ENCODE results near the gene B4GALT3.

Gene B4GALT3

GRCh38 chr1:161206411-161207140 lies 29.3 kb upstream of the B4GALT3 start:
- DNase-seq (ENCODE audit: low spot score), result peak; percentile 61

DNA sequence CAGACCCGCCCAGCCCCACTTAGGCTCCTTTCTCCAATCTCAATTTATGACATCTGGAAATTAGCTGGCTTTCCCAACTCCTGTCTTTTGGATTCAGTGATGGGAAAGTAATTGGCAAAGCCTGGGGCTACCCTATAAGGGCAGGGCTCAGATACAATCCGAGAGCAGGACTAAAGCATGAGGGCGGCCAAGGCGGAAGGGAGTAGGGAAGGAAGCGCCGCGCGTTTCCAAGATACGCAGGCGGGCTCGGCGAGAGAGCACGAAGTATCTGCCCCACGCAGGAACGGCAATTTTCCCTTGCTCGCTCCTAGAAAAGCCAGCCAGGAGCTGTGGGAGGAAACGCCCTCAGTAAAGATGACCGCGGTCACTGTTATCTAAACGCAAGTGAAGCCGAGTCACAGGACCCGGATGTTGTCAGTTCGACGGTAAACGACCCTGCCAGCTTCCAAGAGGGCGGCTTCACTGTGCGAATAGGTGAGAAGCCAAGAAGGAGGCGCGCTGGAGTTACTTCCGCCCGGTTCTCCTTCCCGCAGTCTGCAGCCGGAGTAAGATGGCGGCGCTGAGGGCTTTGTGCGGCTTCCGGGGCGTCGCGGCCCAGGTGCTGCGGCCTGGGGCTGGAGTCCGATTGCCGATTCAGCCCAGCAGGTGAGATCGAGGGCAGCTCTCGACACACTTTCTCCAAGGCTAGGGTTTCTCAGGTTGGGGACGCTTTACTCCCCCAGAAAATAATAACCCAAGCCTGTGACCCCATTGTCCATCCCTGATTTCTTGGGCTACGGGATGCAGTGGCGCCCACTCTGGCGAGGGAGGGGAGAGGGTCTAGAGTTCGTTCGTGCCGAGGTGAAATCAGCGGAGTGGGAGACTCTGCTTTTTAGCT lies 24.8 kb upstream of the B4GALT3 start, which contains the start of gene NDUFS2:
NDUFS2 (plus strand) TSS at position 532 of the 877 bp plus-strand sequence; CDS start at position 551, 19 bp downstream.
- peak; percentile 87 for DNase-seq (ENCODE audit: low spot score)

DNA sequence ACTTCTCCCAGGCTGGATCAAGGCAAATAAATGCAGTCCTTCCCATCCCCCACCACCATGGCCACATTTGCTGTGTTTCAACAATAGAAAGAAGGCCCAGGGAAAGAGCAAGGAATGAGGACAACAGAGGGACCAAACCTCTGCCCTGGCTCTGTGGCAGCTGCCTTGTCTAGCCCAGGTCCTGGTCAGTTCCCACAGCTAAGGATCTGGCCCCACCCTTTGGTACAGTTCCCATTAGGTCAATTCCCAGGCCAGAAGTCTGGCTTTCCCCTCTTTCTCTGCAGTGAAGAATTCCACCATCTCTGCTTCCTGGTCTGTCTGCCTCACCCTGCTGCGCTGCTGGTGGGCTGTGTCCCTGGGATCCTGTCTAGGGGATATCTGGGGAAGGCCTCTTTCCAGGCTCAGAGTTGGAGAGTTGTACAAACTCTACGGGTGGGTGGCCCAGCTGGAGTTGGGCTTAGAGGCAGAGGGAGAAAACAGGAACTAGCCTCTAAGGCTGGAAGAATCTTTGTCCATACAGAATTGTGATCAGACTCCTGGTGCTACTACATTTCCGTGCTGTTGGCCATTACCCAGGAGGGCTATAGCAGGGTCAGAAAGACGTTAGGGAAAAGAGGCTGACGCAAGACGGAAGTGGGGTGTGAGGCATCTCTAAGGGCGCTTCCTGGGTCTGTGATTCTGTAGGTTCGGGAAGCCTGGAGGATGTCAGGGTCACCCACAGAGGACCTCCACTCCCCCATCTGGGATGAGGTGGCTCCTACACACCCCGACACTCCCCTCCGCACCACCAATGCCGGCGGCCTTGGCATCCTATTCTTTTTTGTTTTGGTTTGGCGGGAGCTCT lies 23.9 kb upstream of the B4GALT3 start:
- DNase-seq (ENCODE audit: low spot score), result peak; percentile 64

DNA sequence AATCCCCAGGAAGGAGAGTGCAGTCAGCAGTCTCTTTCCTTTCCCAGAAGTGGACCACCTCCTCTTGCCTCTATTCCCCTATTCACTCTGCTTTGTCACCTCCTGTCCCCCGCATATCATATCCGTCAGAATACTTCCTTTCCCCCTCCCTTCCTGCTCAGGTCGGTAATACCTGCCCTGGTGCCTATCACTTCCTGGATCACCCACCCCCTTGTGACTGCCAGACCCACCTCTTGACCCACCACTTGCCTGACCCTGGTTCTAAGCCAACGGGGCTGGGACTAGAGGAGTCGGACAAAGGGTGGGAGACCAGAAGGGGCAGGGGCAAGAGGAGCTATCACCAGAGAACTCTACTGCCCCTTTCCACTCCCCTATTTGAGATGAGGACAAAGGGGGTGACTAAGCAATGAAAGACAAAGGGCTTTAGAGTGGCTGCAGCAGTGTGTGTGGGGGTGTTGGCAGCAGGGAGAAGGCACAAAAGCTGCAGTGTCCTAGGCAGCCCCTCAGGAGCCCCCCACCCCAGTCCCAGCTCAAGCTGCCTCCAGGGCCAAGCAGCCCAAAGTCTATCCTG lies 23.2 kb upstream of the B4GALT3 start:
- DNase-seq (ENCODE audit: low spot score), result no peak

DNA sequence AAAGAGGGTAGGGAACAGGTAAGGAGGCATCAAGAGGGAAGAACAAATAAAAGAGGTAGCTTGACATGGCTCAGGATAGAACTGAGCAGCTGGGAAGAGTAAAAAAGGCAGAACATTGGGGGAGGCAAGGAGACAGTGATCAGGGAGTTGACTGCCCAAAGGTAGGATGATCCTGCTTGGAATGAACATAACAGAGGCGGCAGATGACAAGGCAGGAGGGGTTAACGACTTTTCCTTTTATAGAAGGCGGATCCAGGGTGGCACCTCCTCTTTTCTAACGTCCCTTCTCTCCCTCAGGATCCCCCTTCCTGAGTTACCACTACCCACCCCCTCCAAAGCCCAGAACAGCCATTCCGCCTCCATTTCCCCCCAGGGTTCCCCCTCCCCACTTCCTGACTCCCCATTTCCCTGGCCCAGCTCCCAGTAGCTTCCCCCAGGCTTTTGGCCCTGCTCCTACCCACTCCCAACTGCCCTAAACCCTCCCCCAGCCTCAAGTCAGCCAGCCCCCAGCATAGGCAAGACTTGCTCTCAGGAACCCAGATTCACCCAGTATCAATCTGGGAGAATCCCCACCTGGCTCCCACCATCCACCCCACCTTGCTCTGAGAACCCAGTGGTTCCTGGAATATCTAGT lies 22.3 kb upstream of the B4GALT3 start:
- no peak for DNase-seq (ENCODE audit: low spot score)

DNA sequence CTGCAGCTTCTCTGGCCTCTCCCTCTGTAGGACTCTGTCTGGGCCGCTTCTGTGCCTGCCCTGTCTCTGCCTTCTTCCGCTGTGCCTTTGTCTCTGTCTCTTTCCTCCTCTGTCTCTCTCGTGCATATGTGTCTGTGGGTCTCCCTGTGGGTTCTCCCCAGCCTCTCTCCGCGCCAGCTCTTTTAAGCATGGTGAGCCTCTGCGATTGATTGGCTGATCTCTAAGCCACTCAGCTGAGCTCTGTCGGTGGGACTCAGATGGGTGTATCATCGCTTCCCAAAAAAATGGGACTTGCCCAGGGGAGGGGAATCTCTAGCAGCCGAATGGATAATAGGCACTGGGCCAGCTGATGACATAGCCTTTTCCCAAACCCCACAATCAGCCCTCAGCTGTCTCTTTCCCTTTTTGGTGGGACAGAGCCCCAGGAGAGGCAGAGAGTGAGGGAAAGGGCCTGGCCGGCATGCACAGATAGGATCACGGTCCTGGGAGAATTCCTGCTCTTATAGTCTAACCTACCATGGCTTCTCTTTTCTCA lies 21.7 kb upstream of the B4GALT3 start, which contains the start of gene ADAMTS4:
ADAMTS4 (minus strand) TSS at position 158 of the 535 bp plus-strand sequence. CDS start 427 bp downstream, outside the sequence.
- DNase-seq (ENCODE audit: low spot score), result peak; percentile 96

DNA sequence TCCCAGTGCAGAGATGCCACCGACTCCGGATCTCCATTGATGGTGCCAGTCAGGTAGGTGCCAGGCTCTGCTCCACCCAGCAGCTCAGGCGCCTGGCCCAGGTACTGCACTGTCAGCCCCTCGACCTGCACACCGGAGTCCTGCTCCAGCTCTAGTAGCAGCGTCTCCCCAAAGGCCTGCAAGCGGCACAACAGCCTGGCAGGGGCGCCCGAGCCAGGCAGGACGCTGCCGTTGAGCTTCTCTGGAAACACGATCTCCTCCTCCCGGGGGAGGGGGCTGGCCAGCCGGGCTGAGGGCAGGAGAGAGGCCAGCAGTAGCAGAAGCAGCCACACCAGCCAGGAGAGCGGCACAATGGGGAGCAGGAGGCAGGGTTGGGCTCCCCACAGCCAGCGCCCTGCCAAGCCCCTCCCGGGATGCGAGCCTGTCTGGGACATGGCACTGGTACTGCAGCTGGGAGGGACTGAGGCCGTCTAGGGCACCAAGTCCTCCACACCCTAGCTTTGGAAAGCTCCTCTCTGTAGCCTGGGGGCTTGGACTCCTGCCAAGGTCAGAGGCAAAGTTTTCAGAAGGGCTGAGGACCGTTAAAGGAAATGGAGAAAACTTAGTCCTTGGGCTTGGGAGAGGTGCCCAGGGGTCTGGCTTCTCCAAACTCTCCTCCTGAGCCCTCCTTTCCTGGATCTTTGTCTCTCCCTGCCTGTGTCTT lies 21.0 kb upstream of the B4GALT3 start:
- peak; percentile 47 for DNase-seq (ENCODE audit: low spot score)

DNA sequence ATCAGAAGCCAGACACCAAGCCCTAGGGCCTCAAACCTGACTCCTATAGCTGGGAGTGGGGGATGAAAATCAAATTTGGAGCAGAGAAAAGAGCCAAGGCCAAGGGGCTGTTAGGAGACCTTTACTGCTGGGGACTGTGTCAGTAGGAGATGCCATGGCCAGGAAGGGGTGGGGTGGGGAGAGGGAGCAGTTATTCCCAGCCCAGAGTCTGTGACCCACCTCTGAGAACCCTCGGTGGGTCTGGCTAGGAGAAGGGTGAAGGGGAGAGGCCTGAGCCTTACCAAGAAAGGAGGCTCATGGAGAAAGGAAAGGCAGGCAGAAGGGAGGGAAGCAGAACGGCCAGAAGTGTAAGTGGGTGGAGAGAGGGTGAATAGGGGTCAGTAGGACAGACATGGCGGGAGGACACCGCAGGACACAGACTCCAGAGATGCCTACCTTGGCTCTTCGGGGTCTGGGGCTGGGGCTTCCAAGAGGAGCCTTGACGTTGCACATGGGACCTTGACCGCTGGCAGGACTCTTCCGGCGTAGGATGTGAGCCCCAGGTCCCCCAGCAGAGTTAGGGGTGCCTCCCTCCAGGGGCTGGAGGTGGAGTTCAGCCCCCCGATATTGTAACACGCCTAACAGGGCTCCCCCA lies 20.4 kb upstream of the B4GALT3 start:
- no peak for DNase-seq (ENCODE audit: low spot score)

DNA sequence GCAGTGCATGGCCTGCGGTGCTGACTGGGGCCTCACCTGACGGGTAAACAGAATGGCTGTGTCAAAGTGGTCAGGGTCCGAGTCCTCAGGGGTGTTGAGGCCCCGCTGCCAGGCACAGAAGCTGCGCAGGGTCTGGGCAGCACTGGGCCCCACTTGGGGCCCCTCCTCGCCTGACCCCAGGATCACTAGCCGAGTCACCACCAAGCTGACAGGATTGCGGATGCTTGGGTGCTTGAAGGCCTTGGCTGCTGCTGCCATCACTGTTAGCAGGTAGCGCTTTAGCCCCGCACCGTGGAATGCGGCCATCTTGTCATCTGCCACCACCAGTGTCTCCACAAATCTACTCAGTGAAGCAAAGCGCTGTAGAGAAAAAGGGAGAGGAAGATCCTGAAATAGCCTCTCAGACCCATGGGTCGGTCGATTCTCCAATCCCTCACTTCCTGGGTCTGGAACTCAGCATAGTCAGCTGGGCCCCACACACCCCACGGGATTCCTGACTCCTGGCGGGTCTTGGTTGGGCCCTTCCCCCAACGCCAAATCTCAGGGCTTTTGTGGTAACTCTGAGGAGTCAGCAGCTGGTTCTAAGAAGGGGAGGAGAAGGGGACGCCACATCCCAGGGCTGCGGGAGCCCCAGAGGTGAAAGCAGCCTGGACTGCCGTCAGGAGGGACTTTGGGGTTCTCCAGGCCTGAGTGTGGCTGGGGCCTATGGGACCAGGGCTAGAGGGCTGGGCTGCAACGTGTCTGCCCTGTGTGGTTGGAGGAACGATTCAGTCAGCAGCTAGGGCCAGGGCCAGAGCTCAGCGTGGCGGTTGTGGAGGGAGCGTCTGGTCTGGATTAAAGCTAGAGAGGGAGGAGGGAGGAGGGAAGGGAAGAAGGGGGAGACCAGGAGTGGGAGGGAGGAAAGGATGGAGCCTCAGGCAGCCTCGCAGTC lies 19.5 kb upstream of the B4GALT3 start:
- peak; percentile 76 for DNase-seq (ENCODE audit: low spot score)

- DNase-seq (ENCODE audit: low spot score), result no peak
These were observed 18.8 kb upstream of the B4GALT3 start for GRCh38 chr1:161196111-161196510.

- DNase-seq (ENCODE audit: low spot score), result no peak
These were observed 17.9 kb upstream of the B4GALT3 start for GRCh38 chr1:161195171-161195570.

- DNase-seq (ENCODE audit: low spot score), result no peak
These were observed 16.4 kb upstream of the B4GALT3 start for GRCh38 chr1:161193561-161194235.

DNA sequence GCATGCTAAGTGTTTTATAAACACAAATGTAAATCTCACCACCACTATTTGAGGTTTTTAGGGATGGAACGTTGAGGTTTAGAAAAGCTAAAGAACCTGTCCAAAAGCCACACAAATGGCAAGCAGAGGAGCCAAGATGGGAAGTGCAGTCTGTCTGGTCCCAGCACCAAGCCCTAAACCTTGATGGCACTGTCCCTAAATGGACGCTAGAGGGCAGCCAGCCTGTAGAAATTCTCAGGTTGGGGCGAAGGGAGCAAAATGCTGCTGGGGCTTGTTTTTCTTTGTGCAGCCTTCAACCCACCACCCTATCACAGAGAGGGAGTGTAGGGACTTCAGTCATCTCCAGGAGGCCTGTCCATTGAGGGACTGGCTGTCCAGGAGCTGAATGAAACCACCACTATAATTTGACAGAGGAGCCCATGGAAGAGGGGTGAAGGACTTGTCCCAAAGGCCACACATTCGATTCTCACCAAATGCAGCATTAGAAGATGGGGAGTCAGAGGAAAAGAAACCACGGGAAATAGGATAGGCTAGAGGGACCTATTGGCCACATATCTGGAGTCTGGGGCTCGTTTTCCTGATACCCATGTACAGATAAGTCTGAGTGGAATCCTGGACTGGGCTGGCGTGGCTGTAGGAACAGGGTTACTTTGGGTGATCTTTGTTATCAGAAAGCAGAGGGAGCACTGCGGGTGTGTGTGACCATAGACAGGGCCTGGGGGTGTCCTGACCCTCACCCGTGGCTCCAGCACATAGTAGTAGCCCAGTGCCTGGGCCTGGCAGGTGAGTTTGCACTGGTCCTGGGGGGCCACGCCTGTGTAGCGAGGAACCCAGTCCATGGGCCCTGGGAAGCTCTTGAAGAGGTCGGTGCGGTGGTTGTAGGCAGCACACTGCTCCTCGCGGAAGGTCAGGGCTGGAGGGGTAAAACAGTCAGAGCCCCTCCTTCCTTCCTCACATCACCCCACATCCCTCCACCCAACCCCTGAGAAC lies 15.5 kb upstream of the B4GALT3 start:
- DNase-seq (ENCODE audit: low spot score), result peak; percentile 84

DNA sequence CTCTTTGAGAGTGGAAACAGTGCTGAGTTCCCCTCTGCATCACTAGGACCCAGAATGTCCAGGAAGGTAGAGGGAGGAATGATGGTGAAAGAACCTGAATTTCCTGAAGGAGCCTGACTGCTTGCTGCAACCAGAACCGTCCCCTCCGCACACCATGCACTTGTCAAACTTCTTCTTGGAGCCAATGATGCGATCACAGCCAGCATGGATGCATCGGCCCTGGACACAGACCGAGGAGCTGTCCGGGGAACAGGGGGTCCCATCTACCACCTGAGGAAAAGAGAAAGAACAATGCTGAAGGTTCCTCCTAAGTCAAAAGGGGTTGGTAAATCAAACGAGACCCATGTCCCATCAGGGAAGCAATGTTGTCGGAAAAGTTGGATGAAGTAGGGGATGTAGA lies 14.7 kb upstream of the B4GALT3 start:
- DNase-seq (ENCODE audit: low spot score), result no peak

DNA sequence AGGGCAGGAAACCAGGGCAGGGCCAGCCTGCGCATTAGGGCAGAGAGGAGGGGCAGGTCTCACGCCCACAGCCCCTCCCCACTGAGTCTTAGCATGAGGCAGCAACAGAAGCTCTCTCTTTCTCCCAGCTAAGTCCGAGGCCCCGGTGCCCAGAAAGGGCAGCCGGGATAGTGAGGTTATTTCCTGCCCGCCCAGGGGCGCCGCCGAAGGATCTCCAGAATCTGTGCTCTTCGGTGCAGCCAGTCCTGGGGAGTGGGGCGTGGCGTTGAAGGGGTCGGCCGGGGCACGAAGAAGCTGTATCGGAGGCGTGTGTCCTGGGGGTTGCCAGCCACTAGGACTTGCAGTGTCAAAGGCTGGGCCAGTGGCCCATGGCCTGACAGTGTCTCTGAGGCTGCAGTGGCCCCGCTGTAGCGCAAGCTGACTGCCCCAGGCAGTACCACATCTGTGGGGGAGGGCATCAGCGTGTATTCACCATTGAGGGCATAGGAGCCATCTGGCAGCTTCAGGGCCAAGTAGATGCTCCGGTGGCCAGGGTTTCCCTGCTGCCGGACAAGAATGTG lies 13.7 kb upstream of the B4GALT3 start:
- no peak for DNase-seq (ENCODE audit: low spot score)

- DNase-seq (ENCODE audit: low spot score), result no peak
These were observed 11.7 kb upstream of the B4GALT3 start for GRCh38 chr1:161189036-161189435.

DNA sequence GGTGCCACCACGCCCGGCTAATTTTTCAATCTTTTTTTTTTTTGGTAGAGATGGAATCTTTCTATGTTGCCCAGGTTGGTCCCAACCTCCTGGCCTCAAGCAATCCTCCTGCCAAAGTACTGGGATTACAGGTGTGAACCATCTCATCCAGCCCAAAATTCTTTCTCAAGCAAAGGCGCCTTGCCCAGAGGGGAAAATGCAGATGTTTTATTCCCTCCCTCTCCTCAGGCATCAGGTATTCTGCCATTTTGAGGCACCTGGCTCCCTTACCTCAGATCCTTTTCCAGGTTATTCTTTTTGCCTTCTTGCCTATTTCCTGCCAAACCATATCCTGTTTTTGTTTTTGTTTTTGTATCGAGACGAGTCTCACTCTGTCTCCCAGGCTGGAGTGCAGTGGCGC lies 11.1 kb upstream of the B4GALT3 start:
- no peak for DNase-seq (ENCODE audit: low spot score)

Data from hepatic stellate cell (primary cell).